Activated CD8-positive, alpha-beta memory T cell treated with anti-CD3 and anti-CD28 coated beads, Interleukin-2, amount 10 ng/mL, durations not matched to agents 7 days and 5 days (primary cell): ENCODE data around the gene L3MBTL1. TPM values are rescaled to one million over a fixed set of nuclear protein-coding genes. Genes with fewer than 3 reads are reported as not detected.

ENCODE experiments used
- ATAC-seq: fragments of 150-1000 bp; cut with Tn5 transposase; one replicate; pipeline ENCODE4 v1.10.0; 2021; ENCODE audit warnings: moderate library complexity
- CTCF ChIA-PET: fragments of 350-600 bp; sonication (Branson Sonifier 250); formaldehyde crosslinking; loops from one replicate; lab custom pipeline; 2021; ENCODE audit warnings: antibody characterized with exemption; lab: Charles Lee
- DNase-seq: peaks from one replicate; pipeline ENCODE4 v3.0.0-alpha.2; 2020
- H3K27ac Mint-ChIP-seq: one replicate; pipeline ENCODE4 v1.8.0; 2021; ENCODE audit warnings: mild to moderate bottlenecking, mixed read lengths
- H3K27me3 Mint-ChIP-seq: one replicate; pipeline ENCODE4 v1.8.0; 2021; ENCODE audit warnings: mixed read lengths
- H3K36me3 Mint-ChIP-seq: one replicate; pipeline ENCODE4 v1.8.0; 2021; ENCODE audit warnings: mild to moderate bottlenecking, mixed read lengths
- H3K4me1 Mint-ChIP-seq: one replicate; pipeline ENCODE4 v1.8.0; 2021; ENCODE audit warnings: mixed read lengths
- H3K4me3 Mint-ChIP-seq: one replicate; pipeline ENCODE4 v1.8.0; 2021; ENCODE audit warnings: mild to moderate bottlenecking, moderate library complexity, mixed read lengths
- H3K9me3 Mint-ChIP-seq: one replicate; pipeline ENCODE4 v1.8.0; 2022; ENCODE audit warnings: low read depth, mixed read lengths
- total RNA-seq, 2 experiments: library from RNA; stranded (reverse); gene quantifications; one replicate each; pipeline ENCODE4 v1.2.3, GENCODE V29; 2021

L3MBTL1 gene
- total RNA-seq, 2 experiments from 2014 or later = 6.8 to 9.6 TPM

- Mint-ChIP-seq H3K27me3 (no peaks in the 10 kb centered on the region), H3K4me1 (no peaks in the 10 kb centered on the region), H3K27ac (no peak overlapping the region), H3K36me3 (no peaks in the 10 kb centered on the region), H3K9me3 (no peaks in the 10 kb centered on the region), H3K4me3 (no peak overlapping the region)
- CTCF ChIA-PET = no interaction called here
- ATAC-seq (no peak), DNase-seq (no peak)
These were observed 25.6 kb downstream of the L3MBTL1 start for GRCh38 chr20:43533060-43533459.

GRCh38 chr20:43534016-43534415 lies 26.5 kb downstream of the L3MBTL1 start:
- Mint-ChIP-seq H3K36me3 (no peaks in the 10 kb centered on the region), H3K27ac (no peak overlapping the region), H3K4me3 (no peak overlapping the region), H3K9me3 (no peaks in the 10 kb centered on the region), H3K4me1 (no peaks in the 10 kb centered on the region), H3K27me3 (no peaks in the 10 kb centered on the region)
- DNase-seq (no peak), ATAC-seq (no peak)
- CTCF ChIA-PET = no interaction called here

DNA sequence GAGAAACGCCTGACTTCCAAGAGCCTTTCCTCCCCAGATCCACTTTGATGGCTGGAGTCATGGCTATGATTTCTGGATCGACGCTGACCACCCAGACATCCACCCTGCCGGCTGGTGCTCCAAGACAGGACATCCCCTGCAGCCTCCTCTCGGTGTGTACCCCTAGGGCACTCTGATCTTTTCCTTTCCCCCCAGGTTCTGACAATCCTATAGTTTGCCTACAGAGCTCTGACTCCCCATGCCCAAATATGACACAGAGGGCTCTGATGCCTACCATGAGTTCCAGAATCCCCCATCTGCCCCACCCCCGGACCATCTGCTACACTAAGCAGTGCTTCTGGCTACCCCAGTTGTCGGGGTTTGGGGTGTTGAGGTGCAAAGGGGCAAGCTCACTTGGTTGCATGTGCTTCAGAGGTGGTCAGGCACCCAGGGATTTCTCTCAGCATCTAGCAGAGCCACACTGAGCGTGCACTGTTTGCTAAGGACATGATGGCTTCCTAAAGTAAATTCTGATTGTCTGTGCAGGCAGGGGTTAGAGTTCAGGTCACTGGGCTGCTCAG lies 27.4 kb downstream of the L3MBTL1 start:
- no peak for ATAC-seq

GRCh38 chr20:43535370-43536004 lies 28.0 kb downstream of the L3MBTL1 start:
- Mint-ChIP-seq H3K36me3 (no peaks in the 10 kb centered on the region), H3K27me3 (no peaks in the 10 kb centered on the region), H3K27ac (no peak overlapping the region), H3K4me3 (no peak overlapping the region), H3K9me3 (no peaks in the 10 kb centered on the region), H3K4me1 (no peaks in the 10 kb centered on the region)
- CTCF ChIA-PET = no interaction called here
- ATAC-seq (no peak), DNase-seq (no peak)

More for the DNA sequence above, 27.4 kb downstream of the L3MBTL1 start:
- no peaks in the 10 kb centered on the region for H3K27me3 Mint-ChIP-seq
- no peak overlapping the region for H3K27ac Mint-ChIP-seq
- no peaks in the 10 kb centered on the region for H3K36me3 Mint-ChIP-seq
- CTCF ChIA-PET = no interaction called here
- no peaks in the 10 kb centered on the region for H3K4me1 Mint-ChIP-seq
- no peaks in the 10 kb centered on the region for H3K9me3 Mint-ChIP-seq
- DNase-seq = no peak
- H3K4me3 Mint-ChIP-seq = no peak overlapping the region

DNA sequence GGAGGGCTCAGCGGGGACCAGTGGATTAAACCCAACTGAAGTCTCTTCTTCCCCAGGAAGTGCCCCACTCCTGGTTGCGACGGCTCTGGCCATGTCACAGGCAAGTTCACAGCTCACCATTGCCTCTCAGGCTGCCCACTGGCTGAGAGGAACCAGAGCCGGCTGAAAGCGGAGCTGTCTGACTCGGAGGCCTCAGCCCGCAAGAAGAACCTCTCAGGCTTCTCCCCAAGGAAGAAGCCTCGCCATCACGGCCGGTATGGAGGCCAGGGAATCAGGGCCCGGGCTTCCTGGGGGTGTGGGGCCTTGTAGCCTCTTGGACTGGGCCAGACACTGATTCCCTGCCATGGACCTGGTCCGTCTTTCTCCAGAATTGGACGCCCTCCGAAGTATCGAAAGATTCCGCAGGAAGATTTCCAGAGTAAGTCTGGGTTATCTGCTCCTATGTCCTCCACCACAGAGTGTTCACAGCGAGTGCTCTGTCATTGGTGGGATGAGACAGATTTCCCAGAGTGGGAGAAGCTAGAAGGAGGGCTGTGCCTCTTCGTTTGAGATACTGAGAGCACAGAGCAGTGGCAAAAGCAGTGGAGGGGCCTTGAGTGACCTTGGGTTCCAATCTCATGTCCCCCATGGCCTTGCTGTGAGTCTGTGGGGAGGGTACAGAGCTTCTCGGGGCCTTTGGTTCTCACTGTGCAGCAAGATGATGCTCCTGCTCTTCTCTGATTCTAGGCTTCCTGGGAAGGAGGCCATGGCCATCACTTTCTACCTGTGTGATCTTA lies 28.7 kb downstream of the L3MBTL1 start:
- Mint-ChIP-seq H3K9me3 (no peaks in the 10 kb centered on the region), H3K27me3 (no peaks in the 10 kb centered on the region), H3K27ac (no peak overlapping the region), H3K36me3 (no peaks in the 10 kb centered on the region), H3K4me3 (no peak overlapping the region), H3K4me1 (no peaks in the 10 kb centered on the region)
- ATAC-seq (no peak), DNase-seq (no peak)
- CTCF ChIA-PET = interaction anchor here (0.7 to 0.9 kb wide), 2 partner anchors 10 to 170 kb away, joined by 3 to 4 read pairs; no protein-coding TSS in a partner anchor

- H3K9me3 Mint-ChIP-seq = no peaks in the 10 kb centered on the region
- no peak overlapping the region for H3K27ac Mint-ChIP-seq
- no peaks in the 10 kb centered on the region for H3K27me3 Mint-ChIP-seq
- no peak for ATAC-seq
- H3K4me3 Mint-ChIP-seq = no peak overlapping the region
- H3K4me1 Mint-ChIP-seq = no peaks in the 10 kb centered on the region
- DNase-seq = no peak
- CTCF ChIA-PET = interaction anchor here (0.7 to 1.2 kb wide), 4 partner anchors 9 to 544 kb away, joined by 3 to 4 read pairs (median 3); no protein-coding TSS in a partner anchor
- no peaks in the 10 kb centered on the region for H3K36me3 Mint-ChIP-seq
These were observed 29.4 kb downstream of the L3MBTL1 start for GRCh38 chr20:43536817-43537440.

- H3K4me1 Mint-ChIP-seq = no peaks in the 10 kb centered on the region
- CTCF ChIA-PET = interaction anchor here (0.6 to 2.6 kb wide), 26 partner anchors 8 to 579 kb away, joined by 3 to 24 read pairs (median 4); partner anchors contain the start of genes MYBL2 and SGK2
These were observed 30.7 kb downstream of the L3MBTL1 start for GRCh38 chr20:43537921-43538877.

DNA sequence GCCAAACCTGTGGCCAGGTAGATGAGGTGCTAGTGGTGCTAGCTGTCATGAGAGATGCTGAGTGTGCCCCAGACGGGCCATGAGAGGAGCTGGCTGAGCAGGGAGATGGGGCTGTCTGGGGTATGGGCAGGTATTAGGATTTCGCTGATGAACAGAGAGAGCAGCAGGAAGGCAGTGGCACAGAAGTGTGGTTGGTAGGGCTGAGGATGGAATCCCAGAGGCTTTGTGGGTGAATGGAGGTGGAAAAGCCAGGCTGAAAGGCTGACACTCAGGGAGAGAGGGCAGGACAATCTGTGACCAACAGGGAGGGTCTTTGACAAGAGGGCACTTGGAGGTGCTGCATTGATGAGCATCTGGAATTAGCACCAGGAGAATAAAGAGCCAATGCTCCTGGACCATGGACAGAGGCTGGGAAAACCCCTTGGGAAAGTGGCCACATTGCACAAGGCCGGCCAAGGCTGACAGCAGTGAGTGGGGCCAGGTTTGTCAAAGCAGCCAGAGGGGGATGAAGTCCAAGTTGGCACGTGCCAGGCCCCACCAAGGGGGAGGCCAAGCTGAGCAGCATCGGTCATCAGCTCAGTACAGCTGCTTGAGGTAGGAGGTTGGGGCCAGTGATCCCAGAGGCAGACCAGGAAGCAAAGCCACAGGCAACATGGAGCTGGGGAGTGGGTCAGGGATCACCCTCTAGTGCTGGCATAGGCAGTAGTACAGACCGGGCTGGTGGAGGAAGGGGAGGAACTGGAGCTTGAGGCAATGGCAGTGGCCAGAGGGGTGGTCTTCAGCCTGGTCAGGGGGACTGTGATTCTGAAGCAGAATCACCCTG lies 31.6 kb downstream of the L3MBTL1 start:
- ATAC-seq = no peak
- no peak overlapping the region for H3K4me3 Mint-ChIP-seq
- no peak overlapping the region for H3K27ac Mint-ChIP-seq

More at GRCh38 chr20:43537921-43538877, 30.7 kb downstream of the L3MBTL1 start:
- no peak overlapping the region for H3K27ac Mint-ChIP-seq
- DNase-seq (peak; percentile 64), ATAC-seq (peak; percentile 51)
- no peaks in the 10 kb centered on the region for H3K27me3 Mint-ChIP-seq
- no peak overlapping the region for H3K4me3 Mint-ChIP-seq
- H3K9me3 Mint-ChIP-seq = no peaks in the 10 kb centered on the region
- H3K36me3 Mint-ChIP-seq = no peaks in the 10 kb centered on the region

GRCh38 chr20:43539975-43540672 lies 32.6 kb downstream of the L3MBTL1 start:
- Mint-ChIP-seq H3K27ac (no peak overlapping the region), H3K4me1 (no peaks in the 10 kb centered on the region), H3K9me3 (no peaks in the 10 kb centered on the region), H3K4me3 (no peak overlapping the region), H3K36me3 (no peaks in the 10 kb centered on the region), H3K27me3 (no peaks in the 10 kb centered on the region)
- CTCF ChIA-PET = interaction anchor here (1.2 to 2.6 kb wide), 2 partner anchors 14 to 25 kb away, joined by 3 to 8 read pairs; no protein-coding TSS in a partner anchor
- DNase-seq (no peak), ATAC-seq (no peak)

More for the DNA sequence above, 31.6 kb downstream of the L3MBTL1 start:
- CTCF ChIA-PET = interaction anchor here (0.6 to 2.6 kb wide), 19 partner anchors 7 to 552 kb away, joined by 3 to 24 read pairs (median 4); partner anchors contain the start of genes MYBL2 and SGK2
- Mint-ChIP-seq H3K9me3 (no peaks in the 10 kb centered on the region), H3K27me3 (no peaks in the 10 kb centered on the region), H3K36me3 (no peaks in the 10 kb centered on the region), H3K4me1 (no peaks in the 10 kb centered on the region)
- no peak for DNase-seq

GRCh38 chr20:43540673-43541060 lies 33.2 kb downstream of the L3MBTL1 start:
- Mint-ChIP-seq H3K4me3 (no peak overlapping the region), H3K9me3 (no peaks in the 10 kb centered on the region), H3K27ac (no peak overlapping the region), H3K27me3 (no peaks in the 10 kb centered on the region), H3K36me3 (no peaks in the 10 kb centered on the region), H3K4me1 (no peaks in the 10 kb centered on the region)
- DNase-seq (no peak), ATAC-seq (no peak)
- CTCF ChIA-PET = interaction anchor here (1.2 kb wide), 1 partner anchor 26 kb away, joined by 3 read pairs; no protein-coding TSS in a partner anchor

DNA sequence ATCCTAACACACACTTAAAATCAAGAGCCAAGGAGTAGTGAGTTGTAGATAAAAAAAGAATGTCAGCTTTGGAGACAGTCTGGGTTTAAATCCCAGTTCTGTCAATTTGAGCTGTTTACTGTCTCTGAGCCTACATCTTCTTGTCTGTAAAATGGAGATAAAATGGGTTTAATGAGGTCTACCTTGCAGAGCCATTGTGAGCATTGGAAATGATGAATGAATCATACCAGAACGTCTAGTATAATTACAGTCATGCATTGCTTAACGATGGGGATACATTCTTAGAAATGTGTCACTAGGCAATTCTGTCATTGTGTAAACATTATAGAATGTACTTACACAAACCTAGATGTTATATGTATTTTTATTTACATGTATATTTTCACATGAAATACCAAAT lies 33.7 kb downstream of the L3MBTL1 start:
- no peaks in the 10 kb centered on the region for H3K9me3 Mint-ChIP-seq
- H3K4me3 Mint-ChIP-seq = no peak overlapping the region
- H3K4me1 Mint-ChIP-seq = no peaks in the 10 kb centered on the region
- CTCF ChIA-PET = interaction anchor here (1.2 kb wide), 1 partner anchor 26 kb away, joined by 3 read pairs; no protein-coding TSS in a partner anchor
- H3K36me3 Mint-ChIP-seq = no peaks in the 10 kb centered on the region
- H3K27me3 Mint-ChIP-seq = no peaks in the 10 kb centered on the region
- H3K27ac Mint-ChIP-seq = no peak overlapping the region
- ATAC-seq = no peak
- no peak for DNase-seq
